ENCODE results near the gene GRK1. TPM values are rescaled to one million over a fixed set of nuclear protein-coding genes. Genes with fewer than 3 reads are reported as not detected.

Gene GRK1
- total RNA-seq, 1 experiment from 2014 or later: not detected

DNA sequence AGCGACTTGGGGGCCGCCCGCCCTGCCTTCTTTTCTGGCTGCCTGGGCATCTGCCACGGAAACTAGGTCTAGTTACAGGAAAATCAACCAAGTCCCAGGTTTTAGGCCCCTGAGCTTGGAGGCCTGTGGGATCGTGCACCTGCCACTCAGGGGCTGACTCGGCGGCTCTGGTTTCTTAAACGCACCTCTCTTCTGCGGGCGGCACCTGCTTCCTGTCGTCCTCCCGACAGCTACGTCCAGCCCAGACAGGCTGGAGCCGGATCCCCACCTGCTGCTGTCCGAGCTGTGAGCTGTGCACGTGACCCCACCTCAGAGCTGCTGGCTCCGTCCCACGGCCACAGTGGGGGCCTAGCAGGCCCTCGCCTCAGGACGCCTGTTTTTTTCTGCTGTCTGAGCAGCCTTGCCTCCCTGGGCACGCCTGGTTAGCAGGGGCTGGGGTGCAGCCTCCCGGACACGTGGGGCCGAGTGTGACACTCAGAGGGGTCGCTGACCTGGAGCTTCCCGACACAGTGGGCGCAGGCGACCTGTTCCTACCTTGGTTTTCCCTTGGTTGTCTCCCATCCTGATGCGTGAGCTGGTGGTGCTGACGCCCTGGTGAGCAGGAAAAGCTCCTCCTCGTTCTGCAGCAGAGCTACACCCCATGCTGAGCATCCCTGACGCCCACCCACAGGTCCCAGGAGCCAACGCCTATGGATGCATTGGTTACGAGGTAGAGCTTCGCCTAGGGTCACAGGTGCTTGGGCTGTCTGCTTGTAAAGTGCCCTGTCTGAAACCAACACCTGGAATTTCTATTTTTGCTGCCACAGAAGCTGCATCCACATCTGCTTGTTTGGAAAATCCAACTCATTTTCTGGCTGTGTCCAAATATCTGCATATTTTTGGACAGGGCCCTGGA, 109.5 kb downstream of the GRK1 start:
- Histone ChIP-seq H3K27ac (no peak overlapping the region), H4K20me1 (ENCODE audit: insufficient read depth) (no peaks in the 10 kb centered on the region), H2AFZ (no peak overlapping the region), H3K36me3 (ENCODE audit: low read depth) (no peaks in the 10 kb centered on the region), H3K4me2 (no peak overlapping the region), H3F3A (ENCODE audit: insufficient read depth, low read depth) (peaks cover 6% of the 10 kb centered on the region; the same call in 1 of the 2 replicates), H3K9me2 (ENCODE audit: insufficient read depth) (no peaks in the 10 kb centered on the region), H3K79me2 (ENCODE audit: low read depth) (no peaks in the 10 kb centered on the region), H3K9me3 (ENCODE audit: insufficient read depth, low read depth) (0 out of 2 replicates have a peak, but pooled peaks cover 6% of the 10 kb centered on the region), H3K4me1 (replicated peaks; ENCODE audit: insufficient read depth) (0 out of 2 replicates have a peak, but pooled peaks cover 12% of the 10 kb centered on the region), H3K27me3 (ENCODE audit: insufficient read depth, low read depth) (peaks cover 39% of the 10 kb centered on the region), H3K4me3 (no peak overlapping the region)
- POLR2A ChIA-PET (ENCODE audit: unreplicated experiment): no interaction called here
- no peak for DNase-seq
- no TSS peak for BruUV-seq (replicated peaks)
- CTCF ChIA-PET: no interaction called here
- TF ChIP-seq, protein P1, sequence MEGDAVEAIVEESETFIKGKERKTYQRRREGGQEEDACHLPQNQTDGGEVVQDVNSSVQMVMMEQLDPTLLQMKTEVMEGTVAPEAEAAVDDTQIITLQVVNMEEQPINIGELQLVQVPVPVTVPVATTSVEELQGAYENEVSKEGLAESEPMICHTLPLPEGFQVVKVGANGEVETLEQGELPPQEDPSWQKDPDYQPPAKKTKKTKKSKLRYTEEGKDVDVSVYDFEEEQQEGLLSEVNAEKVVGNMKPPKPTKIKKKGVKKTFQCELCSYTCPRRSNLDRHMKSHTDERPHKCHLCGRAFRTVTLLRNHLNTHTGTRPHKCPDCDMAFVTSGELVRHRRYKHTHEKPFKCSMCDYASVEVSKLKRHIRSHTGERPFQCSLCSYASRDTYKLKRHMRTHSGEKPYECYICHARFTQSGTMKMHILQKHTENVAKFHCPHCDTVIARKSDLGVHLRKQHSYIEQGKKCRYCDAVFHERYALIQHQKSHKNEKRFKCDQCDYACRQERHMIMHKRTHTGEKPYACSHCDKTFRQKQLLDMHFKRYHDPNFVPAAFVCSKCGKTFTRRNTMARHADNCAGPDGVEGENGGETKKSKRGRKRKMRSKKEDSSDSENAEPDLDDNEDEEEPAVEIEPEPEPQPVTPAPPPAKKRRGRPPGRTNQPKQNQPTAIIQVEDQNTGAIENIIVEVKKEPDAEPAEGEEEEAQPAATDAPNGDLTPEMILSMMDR (conservative IDR thresholded peaks at IDR 0.05): no peak
- TF ChIP-seq EZH2 (IDR thresholded peaks at IDR 0.05; ENCODE audit: low read depth): no peak
- intact Hi-C loops (cut with micrococcal nuclease; ENCODE audit: unreplicated experiment): no loop called here

DNA sequence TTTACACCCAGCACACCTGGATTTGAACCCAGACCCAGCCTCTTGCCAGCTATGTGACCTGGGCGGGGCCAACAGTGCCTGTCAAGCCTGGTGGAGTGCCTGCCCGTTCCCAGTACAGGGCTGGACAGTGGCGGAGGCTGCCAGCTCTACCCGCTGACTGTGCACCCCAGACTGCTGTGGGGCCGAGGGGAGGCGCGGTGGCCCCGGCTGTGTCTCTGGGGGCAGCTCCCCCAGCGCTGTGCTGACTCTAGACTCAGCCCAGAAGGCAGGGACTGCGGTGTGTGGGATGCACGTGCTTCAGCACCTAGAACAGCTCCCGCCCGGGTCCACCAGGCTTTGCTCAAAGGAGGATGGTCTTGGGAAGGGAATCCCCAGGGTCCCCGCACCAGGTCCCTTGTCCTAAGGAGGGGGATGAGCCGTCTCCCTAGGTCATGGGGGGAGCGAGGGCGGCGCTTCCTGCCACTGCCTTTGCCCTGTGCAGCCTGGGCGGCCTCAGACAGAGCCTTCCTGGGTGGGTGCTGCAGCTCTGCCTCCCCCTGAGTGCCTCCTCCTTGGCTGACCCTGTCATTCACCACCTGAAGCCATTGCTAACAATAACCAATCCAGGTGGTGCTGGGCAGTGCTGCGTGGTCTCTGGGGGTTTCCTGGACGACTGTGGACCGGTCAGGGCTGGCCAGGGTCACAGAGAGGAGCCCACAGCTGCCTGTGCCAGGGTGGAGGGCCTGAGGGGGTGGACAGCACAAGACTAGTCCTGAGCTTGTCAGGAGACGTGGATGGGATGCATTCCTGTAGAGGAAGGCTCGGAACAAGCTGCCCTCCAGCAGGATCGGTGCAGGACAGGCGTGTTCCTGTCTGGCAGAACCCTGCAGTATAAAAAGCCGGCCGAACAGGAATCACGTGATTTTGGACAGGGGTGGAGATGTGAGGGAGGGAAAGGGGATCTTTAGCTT, 110.6 kb downstream of the GRK1 start:
- H3K4me2 ChIP-seq: no peak overlapping the region
- H3K4me1 ChIP-seq (replicated peaks; ENCODE audit: insufficient read depth): 0 out of 2 replicates have a peak, but pooled peaks cover 7% of the 10 kb centered on the region
- no peak for DNase-seq
- no peaks in the 10 kb centered on the region for H4K20me1 ChIP-seq (ENCODE audit: insufficient read depth)
- ChIA-PET POLR2A (ENCODE audit: unreplicated experiment) (no interaction called here), CTCF (no interaction called here)
- TF ChIP-seq, protein P1 (conservative IDR thresholded peaks at IDR 0.05): no peak
- no peak for TF ChIP-seq EZH2 (IDR thresholded peaks at IDR 0.05; ENCODE audit: low read depth)
- no TSS peak for BruUV-seq (replicated peaks)
- no peak overlapping the region for H3K27ac ChIP-seq
- no peaks in the 10 kb centered on the region for H3K9me3 ChIP-seq (ENCODE audit: insufficient read depth, low read depth)
- peaks cover 2% of the 10 kb centered on the region; the same call in 1 of the 2 replicates for H3F3A ChIP-seq (ENCODE audit: insufficient read depth, low read depth)
- H3K9me2 ChIP-seq (ENCODE audit: insufficient read depth): no peaks in the 10 kb centered on the region
- no peaks in the 10 kb centered on the region for H3K79me2 ChIP-seq (ENCODE audit: low read depth)
- H3K27me3 ChIP-seq (ENCODE audit: insufficient read depth, low read depth): peaks cover 39% of the 10 kb centered on the region
- no peaks in the 10 kb centered on the region for H3K36me3 ChIP-seq (ENCODE audit: low read depth)
- H2AFZ ChIP-seq: no peak overlapping the region
- H3K4me3 ChIP-seq: no peak overlapping the region
- intact Hi-C loops (cut with micrococcal nuclease; ENCODE audit: unreplicated experiment): no loop called here

DNA sequence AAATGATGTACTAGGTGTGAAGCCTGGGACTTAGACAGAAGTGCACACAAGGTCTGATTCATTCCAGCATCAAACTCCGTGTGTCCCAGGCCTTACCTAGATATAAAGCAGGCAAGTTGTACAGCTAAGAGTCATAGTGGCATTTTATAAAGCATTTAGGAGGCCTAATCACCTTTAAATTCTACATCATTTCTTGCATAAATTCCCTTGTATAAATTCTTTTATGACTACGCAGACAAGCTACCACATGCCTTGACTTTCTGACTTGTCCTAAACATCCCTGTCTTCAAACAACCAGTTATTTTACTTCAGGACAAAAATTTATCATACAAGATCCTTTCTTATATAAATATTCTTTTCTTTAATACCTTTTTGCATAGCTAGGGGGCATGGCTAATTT, 114.6 kb downstream of the GRK1 start:
- no peak for DNase-seq
- Histone ChIP-seq H3K36me3 (ENCODE audit: low read depth) (no peaks in the 10 kb centered on the region), H3K4me2 (no peak overlapping the region), H3K79me2 (ENCODE audit: low read depth) (no peaks in the 10 kb centered on the region), H4K20me1 (ENCODE audit: insufficient read depth) (no peaks in the 10 kb centered on the region), H3F3A (ENCODE audit: insufficient read depth, low read depth) (peaks cover 37% of the 10 kb centered on the region), H2AFZ (no peak overlapping the region), H3K27me3 (ENCODE audit: insufficient read depth, low read depth) (peaks cover 32% of the 10 kb centered on the region), H3K9me3 (ENCODE audit: insufficient read depth, low read depth) (peaks cover 12% of the 10 kb centered on the region; the same call in 1 of the 2 replicates), H3K27ac (no peak overlapping the region), H3K4me3 (no peak overlapping the region), H3K9me2 (ENCODE audit: insufficient read depth) (no peaks in the 10 kb centered on the region), H3K4me1 (replicated peaks; ENCODE audit: insufficient read depth) (peaks cover 29% of the 10 kb centered on the region)
- no TSS peak for BruUV-seq (replicated peaks)
- no peak for TF ChIP-seq EZH2 (IDR thresholded peaks at IDR 0.05; ENCODE audit: low read depth)
- TF ChIP-seq, protein P1 (conservative IDR thresholded peaks at IDR 0.05): no peak
- ChIA-PET CTCF (no interaction called here), POLR2A (ENCODE audit: unreplicated experiment) (no interaction called here)
- intact Hi-C loops (cut with micrococcal nuclease; ENCODE audit: unreplicated experiment): no loop called here
